ENCODE results near the gene IL32. TPM values are rescaled to one million over a fixed set of nuclear protein-coding genes. Genes with fewer than 3 reads are reported as not detected.

IL32 gene
- total RNA-seq, 2 experiments from 2014 or later, result 378 to 383 TPM

GRCh38 chr16:3022684-3023414 is 42.6 kb upstream of the IL32 start:
- H3K4me3 ChIP-seq (ENCODE audit: low read length), result peak overlapping the region; percentile 78

GRCh38 chr16:3023415-3023668 is 42.1 kb upstream of the IL32 start:
- POLR2A ChIA-PET, result interaction anchor here (0.6 to 2.3 kb wide), 8 partner anchors 8 to 378 kb away, joined by 4 to 8 read pairs (median 4); partner anchors contain the start of genes ZNF174, ZNF213 and ZSCAN32
- Mint-ChIP-seq H3K27ac (peak overlapping the region; percentile 78), H3K36me3 (ENCODE audit: low read depth) (peaks cover 22% of the 10 kb centered on the region), H3K27me3 (no peaks in the 10 kb centered on the region), H3K4me3 (peak overlapping the region; percentile 66), H3K9me3 (no peaks in the 10 kb centered on the region), H3K4me1 (ENCODE audit: low read depth) (peaks cover 50% of the 10 kb centered on the region)
- DNase-seq, result peak in 2 of 14 experiments; percentile 38 to 52
- CTCF ChIA-PET, result interaction anchor here (1.4 to 5.4 kb wide), 4 partner anchors 8 to 106 kb away, joined by 6 to 38 read pairs (median 21); no protein-coding TSS in a partner anchor
- H3K27ac ChIP-seq (ENCODE audit: low read depth in 1 of 2, low read length in 2 of 2), result peak overlapping the region; percentile 80 to 96
- peaks cover 74% of the 10 kb centered on the region for H3K4me1 ChIP-seq (ENCODE audit: insufficient read depth, low read length)
- H3K9me3 ChIP-seq (ENCODE audit: control insufficient read depth in 1 of 2, insufficient read depth in 1 of 2, low read length in 2 of 2), result no peaks in the 10 kb centered on the region
- no peaks in the 10 kb centered on the region for H3K27me3 ChIP-seq (ENCODE audit: control insufficient read depth in 1 of 2, insufficient read depth in 2 of 2, low read length in 2 of 2)
- H3K36me3 ChIP-seq (ENCODE audit: insufficient read depth, low read length), result peaks cover 20% of the 10 kb centered on the region
- ATAC-seq (ENCODE audit: poor library complexity), result no peak
- peak overlapping the region; percentile 78 for H3K4me3 ChIP-seq (ENCODE audit: low read length)
- TF ChIP-seq CTCF (IDR thresholded peaks at IDR 0.05), result no peak
- intact Hi-C loops (cut with DNase I, micrococcal nuclease), result loop anchor here in 1 of 2 experiments (10.0 kb wide), 1 partner anchor 431 kb away; no protein-coding TSS in a partner anchor

More at GRCh38 chr16:3022684-3023414, 42.6 kb upstream of the IL32 start:
- TF ChIP-seq CTCF (IDR thresholded peaks at IDR 0.05), result no peak
- peak in 4 of 14 experiments; percentile 27 to 63 (median 38) for DNase-seq
- H3K27me3 ChIP-seq (ENCODE audit: control insufficient read depth in 1 of 2, insufficient read depth in 2 of 2, low read length in 2 of 2), result peaks cover 0 to 1% of the 10 kb centered on the region in 2 experiments
- peaks cover 22% of the 10 kb centered on the region for H3K36me3 Mint-ChIP-seq (ENCODE audit: low read depth)
- H3K27ac Mint-ChIP-seq, result peak overlapping the region; percentile 78
- H3K27ac ChIP-seq (ENCODE audit: low read depth in 1 of 2, low read length in 2 of 2), result peak overlapping the region; percentile 20 to 80
- peaks cover 76% of the 10 kb centered on the region for H3K4me1 ChIP-seq (ENCODE audit: insufficient read depth, low read length)
- no peaks in the 10 kb centered on the region for H3K9me3 Mint-ChIP-seq
- peak overlapping the region; percentile 66 for H3K4me3 Mint-ChIP-seq
- POLR2A ChIA-PET, result interaction anchor here (0.6 to 2.3 kb wide), 10 partner anchors 9 to 378 kb away, joined by 3 to 8 read pairs (median 4); partner anchors contain the start of genes ZNF174, ZNF213 and ZSCAN32
- intact Hi-C loops (cut with DNase I, micrococcal nuclease), result loop anchor here in 1 of 2 experiments (10.0 kb wide), 1 partner anchor 432 kb away; no protein-coding TSS in a partner anchor
- ATAC-seq (ENCODE audit: poor library complexity), result no peak
- H3K27me3 Mint-ChIP-seq, result no peaks in the 10 kb centered on the region
- CTCF ChIA-PET, result interaction anchor here (1.4 to 5.4 kb wide), 5 partner anchors 9 to 107 kb away, joined by 4 to 38 read pairs (median 10); no protein-coding TSS in a partner anchor
- H3K9me3 ChIP-seq (ENCODE audit: control insufficient read depth in 1 of 2, insufficient read depth in 1 of 2, low read length in 2 of 2), result no peaks in the 10 kb centered on the region
- H3K4me1 Mint-ChIP-seq (ENCODE audit: low read depth), result peaks cover 49% of the 10 kb centered on the region
- H3K36me3 ChIP-seq (ENCODE audit: insufficient read depth, low read length), result peaks cover 20% of the 10 kb centered on the region

GRCh38 chr16:3023669-3024478 is 41.6 kb upstream of the IL32 start, which contains the start of the genes HCFC1R1 and THOC6:
Gene HCFC1R1, minus strand, starts transcription at chr16:3023942. Its CDS starts 1 bp downstream, at chr16:3023941.
Gene THOC6, plus strand, starts transcription at chr16:3024035. Its CDS starts 292 bp downstream, at chr16:3024327.
- H3K27ac ChIP-seq (ENCODE audit: low read depth in 1 of 2, low read length in 2 of 2), result peak within 1 kb of the TSS; percentile 80 to 96
- ATAC-seq (ENCODE audit: poor library complexity), result peak; percentile 76
- TF ChIP-seq CTCF (IDR thresholded peaks at IDR 0.05), result no peak

More at GRCh38 chr16:3023669-3024478, 41.6 kb upstream of the IL32 start, which contains the start of the genes HCFC1R1 and THOC6:
- ChIA-PET CTCF (interaction anchor here (0.7 to 5.1 kb wide), 4 partner anchors 8 to 156 kb away, joined by 3 to 35 read pairs (median 5); no protein-coding TSS in a partner anchor), POLR2A (interaction anchor here (0.6 to 2.3 kb wide), 10 partner anchors 8 to 377 kb away, joined by 4 to 8 read pairs (median 5); partner anchors contain the start of genes ZNF174, ZNF213 and ZSCAN32)
- Mint-ChIP-seq H3K4me1 (ENCODE audit: low read depth) (peaks cover 51% of the 10 kb centered on the region), H3K27ac (peak within 1 kb of the TSS; percentile 78), H3K9me3 (no peaks in the 10 kb centered on the region), H3K4me3 (peak within 1 kb of the TSS; percentile 66), H3K36me3 (ENCODE audit: low read depth) (peaks cover 22% of the 10 kb centered on the region), H3K27me3 (peaks cover 1% of the 10 kb centered on the region)
- peak within 1 kb of the TSS; percentile 78 for H3K4me3 ChIP-seq (ENCODE audit: low read length)
- intact Hi-C loops (cut with DNase I, micrococcal nuclease), result loop anchor here in 1 of 2 experiments (10.0 kb wide), 1 partner anchor 431 kb away; no protein-coding TSS in a partner anchor
- H3K36me3 ChIP-seq (ENCODE audit: insufficient read depth, low read length), result peaks cover 20% of the 10 kb centered on the region
- H3K27me3 ChIP-seq (ENCODE audit: control insufficient read depth in 1 of 2, insufficient read depth in 2 of 2, low read length in 2 of 2), result peaks cover 0 to 4% of the 10 kb centered on the region in 2 experiments
- peak; percentile 90 to 99 (median 95) for DNase-seq
- peaks cover 77% of the 10 kb centered on the region for H3K4me1 ChIP-seq (ENCODE audit: insufficient read depth, low read length)
- H3K9me3 ChIP-seq (ENCODE audit: control insufficient read depth in 1 of 2, insufficient read depth in 1 of 2, low read length in 2 of 2), result peaks cover 0 to 1% of the 10 kb centered on the region in 2 experiments
